GM08714 (cell line): ENCODE data around the gene ARL2.
A peak's percentile ranks its signal among the peaks of the same experiment; 100 is the strongest.

Experiments
- H3K4me3 ChIP-seq: fragments of 200-500 bp; sonication (Bioruptor generic); 2 replicates; pipeline ENCODE4 v1.5.1; 2014; ENCODE audit warnings: mild to moderate bottlenecking, low read length, inconsistent platforms
- ZNF274 ChIP-seq: IDR thresholded peaks from 2 replicates; pipeline ENCODE4 v1.6.1; 2012; ENCODE audit warnings: mild to moderate bottlenecking, low read depth, low read length

ARL2 gene

GRCh38 chr11:65047581-65048422 lies 33.8 kb downstream of the ARL2 start:
- peak overlapping the region; percentile 3; the same call in 1 of the 2 replicates for H3K4me3 ChIP-seq
- TF ChIP-seq ZNF274, result no peak

- TF ChIP-seq ZNF274, result no peak
- H3K4me3 ChIP-seq, result no peak overlapping the region
These were observed 37.5 kb downstream of the ARL2 start for GRCh38 chr11:65051398-65051858.

- TF ChIP-seq ZNF274, result no peak
These were observed 40.0 kb downstream of the ARL2 start for GRCh38 chr11:65053827-65054508.

GRCh38 chr11:65055538-65055937 lies 41.6 kb downstream of the ARL2 start:
- no peak overlapping the region for H3K4me3 ChIP-seq
- TF ChIP-seq ZNF274, result no peak

More at GRCh38 chr11:65053827-65054508, 40.0 kb downstream of the ARL2 start:
- no peak overlapping the region for H3K4me3 ChIP-seq

- no peak overlapping the region for H3K4me3 ChIP-seq
- TF ChIP-seq ZNF274, result no peak
These were observed 43.0 kb downstream of the ARL2 start for GRCh38 chr11:65056999-65057398.

- no peak overlapping the region for H3K4me3 ChIP-seq
- no peak for TF ChIP-seq ZNF274
These were observed 43.6 kb downstream of the ARL2 start for GRCh38 chr11:65057526-65057925.

GRCh38 chr11:65058012-65058411 lies 44.1 kb downstream of the ARL2 start:
- TF ChIP-seq ZNF274, result no peak
- no peak overlapping the region for H3K4me3 ChIP-seq

- H3K4me3 ChIP-seq, result no peak within 1 kb of the TSS
- TF ChIP-seq ZNF274, result no peak
These were observed 44.6 kb downstream of the ARL2 start, which contains the start of gene NAALADL1 for GRCh38 chr11:65058419-65059054. Gene NAALADL1 (minus strand): TSS chr11:65058553. CDS start chr11:65058521, 32 bp downstream.

- H3K4me3 ChIP-seq, result no peak overlapping the region
- no peak for TF ChIP-seq ZNF274
These were observed 45.6 kb downstream of the ARL2 start for GRCh38 chr11:65059523-65059922.

- H3K4me3 ChIP-seq, result no peak overlapping the region
- TF ChIP-seq ZNF274, result no peak
These were observed 46.2 kb downstream of the ARL2 start for GRCh38 chr11:65059959-65060824.

- H3K4me3 ChIP-seq, result no peak overlapping the region
- no peak for TF ChIP-seq ZNF274
These were observed 47.0 kb downstream of the ARL2 start for GRCh38 chr11:65060913-65061408.

- no peak for TF ChIP-seq ZNF274
- H3K4me3 ChIP-seq, result no peak overlapping the region
These were observed 49.6 kb downstream of the ARL2 start for GRCh38 chr11:65063532-65063931.

- TF ChIP-seq ZNF274, result no peak
- H3K4me3 ChIP-seq, result no peak overlapping the region
These were observed 50.9 kb downstream of the ARL2 start for GRCh38 chr11:65064847-65065240.

- no peak for TF ChIP-seq ZNF274
- H3K4me3 ChIP-seq, result no peak overlapping the region
These were observed 51.9 kb downstream of the ARL2 start for GRCh38 chr11:65065851-65066250.
